Loucy (cell line): ENCODE results near the gene P2RX1.

Experiments used
- H2AFZ ChIP-seq: fragments of 200-600 bp; sonication (generic); 2 replicates; pipeline ENCODE4 v1.6.0; 2016; ENCODE audit warnings: antibody characterized with exemption, mild to moderate bottlenecking, low read length, moderate library complexity
- H3F3A ChIP-seq: fragments of 200-600 bp; 2 replicates; pipeline ENCODE4 v1.6.0; 2016; ENCODE audit warnings: antibody characterized with exemption, low read depth, mild to moderate bottlenecking
- H3K27me3 ChIP-seq: fragments of 200-600 bp; sonication (generic); 2 replicates; pipeline ENCODE4 v1.6.1; 2014; ENCODE audit warnings: low read length, mild to moderate bottlenecking; ENCODE audit not compliant: insufficient read depth, poor library complexity, severe bottlenecking
- H3K36me3 ChIP-seq: fragments of 200-600 bp; sonication (generic); 2 replicates; pipeline ENCODE4 v1.6.1; 2016; ENCODE audit warnings: low read length; ENCODE audit not compliant: insufficient read depth
- H3K4me1 ChIP-seq: fragments of 200-600 bp; sonication (generic); 2 replicates; pipeline ENCODE4 v1.5.1; 2014; ENCODE audit warnings: low read length, mild to moderate bottlenecking; ENCODE audit not compliant: insufficient read depth, poor library complexity, severe bottlenecking
- H3K4me2 ChIP-seq: fragments of 200-600 bp; sonication (generic); 2 replicates; pipeline ENCODE4 v1.6.0; 2014; ENCODE audit warnings: antibody characterized with exemption, low read length, low read depth, mild to moderate bottlenecking; ENCODE audit not compliant: poor library complexity, severe bottlenecking
- H3K4me3 ChIP-seq: fragments of 200-600 bp; sonication (generic); 2 replicates; pipeline ENCODE4 v1.5.1; 2014; ENCODE audit warnings: low read length, mild to moderate bottlenecking, mixed read lengths; ENCODE audit not compliant: poor library complexity, severe bottlenecking
- H3K79me2 ChIP-seq: fragments of 200-600 bp; sonication (generic); 2 replicates; pipeline ENCODE4 v1.6.1; 2014; ENCODE audit warnings: low read length; ENCODE audit not compliant: insufficient read depth
- H3K9ac ChIP-seq: fragments of 200-600 bp; sonication (generic); 2 replicates; pipeline ENCODE4 v1.6.0; 2014; ENCODE audit warnings: mild to moderate bottlenecking, low read depth, low read length, moderate library complexity; ENCODE audit not compliant: poor library complexity, severe bottlenecking
- H3K9me2 ChIP-seq: fragments of 200-600 bp; sonication (generic); replicated peaks from 2 replicates; pipeline ENCODE4 v1.6.1; 2016; ENCODE audit warnings: low read depth, low read length, mixed read lengths
- H3K9me3 ChIP-seq: fragments of 200-600 bp; sonication (generic); 2 replicates; pipeline ENCODE4 v1.6.1; 2014; ENCODE audit warnings: mild to moderate bottlenecking, antibody characterized with exemption, low read length, low read depth; ENCODE audit not compliant: insufficient read depth
- H4K20me1 ChIP-seq: fragments of 200-600 bp; sonication (generic); 2 replicates; pipeline ENCODE4 v1.6.0; 2014; ENCODE audit warnings: antibody characterized with exemption, low read length, mild to moderate bottlenecking; ENCODE audit not compliant: insufficient read depth, poor library complexity, severe bottlenecking
- CTCF ChIP-seq: fragments of 200-600 bp; sonication (generic); conservative IDR thresholded peaks from 2 replicates; pipeline ENCODE4 v1.5.1; 2014; ENCODE audit warnings: mild to moderate bottlenecking, antibody characterized with exemption, low read length
- EZH2phosphoT487 ChIP-seq: fragments of 200-600 bp; IDR thresholded peaks from 2 replicates; pipeline ENCODE4 v1.6.1; 2018; ENCODE audit warnings: antibody characterized with exemption, mild to moderate bottlenecking, moderate library complexity, borderline replicate concordance

P2RX1 gene

GRCh38 chr17:3851461-3852100, 64.7 kb downstream of the P2RX1 start:
- Histone ChIP-seq H3K9me3 (no peaks in the 10 kb centered on the region), H3K4me3 (no peak overlapping the region), H3F3A (no peaks in the 10 kb centered on the region), H3K4me2 (no peak overlapping the region), H3K27me3 (no peaks in the 10 kb centered on the region), H3K9ac (no peak overlapping the region), H3K79me2 (no peaks in the 10 kb centered on the region), H3K9me2 (no peaks in the 10 kb centered on the region), H3K4me1 (peaks cover 8% of the 10 kb centered on the region), H2AFZ (no peak overlapping the region), H4K20me1 (no peaks in the 10 kb centered on the region), H3K36me3 (no peaks in the 10 kb centered on the region)
- TF ChIP-seq CTCF (no peak), EZH2phosphoT487 (no peak)

- Histone ChIP-seq H3K9me2 (no peaks in the 10 kb centered on the region), H3K4me3 (no peak overlapping the region), H4K20me1 (peaks cover 22% of the 10 kb centered on the region), H3K4me2 (no peak overlapping the region), H2AFZ (no peak overlapping the region), H3K4me1 (peaks cover 23% of the 10 kb centered on the region), H3K36me3 (no peaks in the 10 kb centered on the region), H3F3A (no peaks in the 10 kb centered on the region), H3K9ac (no peak overlapping the region), H3K27me3 (no peaks in the 10 kb centered on the region), H3K9me3 (no peaks in the 10 kb centered on the region), H3K79me2 (peaks cover 26% of the 10 kb centered on the region)
- no peak for TF ChIP-seq CTCF
- TF ChIP-seq EZH2phosphoT487 = no peak
These were observed 67.9 kb downstream of the P2RX1 start for GRCh38 chr17:3848229-3848835.

- Histone ChIP-seq H3K9ac (no peak overlapping the region), H3K4me3 (peak overlapping the region; percentile 98), H3K79me2 (peaks cover 38% of the 10 kb centered on the region)
These were observed 69.0 kb downstream of the P2RX1 start for GRCh38 chr17:3847165-3847670.

More at GRCh38 chr17:3847165-3847670, 69.0 kb downstream of the P2RX1 start:
- H3K36me3 ChIP-seq = peaks cover 4% of the 10 kb centered on the region; the same call in 1 of the 2 replicates
- peaks cover 23% of the 10 kb centered on the region for H4K20me1 ChIP-seq
- H3K4me1 ChIP-seq = peaks cover 28% of the 10 kb centered on the region
- H3K27me3 ChIP-seq = no peaks in the 10 kb centered on the region
- no peaks in the 10 kb centered on the region for H3K9me3 ChIP-seq
- no peaks in the 10 kb centered on the region for H3F3A ChIP-seq
- no peak for TF ChIP-seq CTCF
- TF ChIP-seq EZH2phosphoT487 = no peak
- no peaks in the 10 kb centered on the region for H3K9me2 ChIP-seq
- peak overlapping the region; percentile 87 for H3K4me2 ChIP-seq
- H2AFZ ChIP-seq = no peak overlapping the region
